GM20000 (cell line): ENCODE results near the gene PRCC.

Experiments used
- DNase-seq: peaks from one replicate; pipeline ENCODE4 v3.0.0; 2012; ENCODE audit warnings: low spot score
- CTCF ChIP-seq: IDR thresholded peaks from 2 replicates; pipeline ENCODE4 v1.5.1; 2012; ENCODE audit warnings: mild to moderate bottlenecking, control low read depth; ENCODE audit errors: extremely low read depth, missing control alignments

Gene PRCC

DNA sequence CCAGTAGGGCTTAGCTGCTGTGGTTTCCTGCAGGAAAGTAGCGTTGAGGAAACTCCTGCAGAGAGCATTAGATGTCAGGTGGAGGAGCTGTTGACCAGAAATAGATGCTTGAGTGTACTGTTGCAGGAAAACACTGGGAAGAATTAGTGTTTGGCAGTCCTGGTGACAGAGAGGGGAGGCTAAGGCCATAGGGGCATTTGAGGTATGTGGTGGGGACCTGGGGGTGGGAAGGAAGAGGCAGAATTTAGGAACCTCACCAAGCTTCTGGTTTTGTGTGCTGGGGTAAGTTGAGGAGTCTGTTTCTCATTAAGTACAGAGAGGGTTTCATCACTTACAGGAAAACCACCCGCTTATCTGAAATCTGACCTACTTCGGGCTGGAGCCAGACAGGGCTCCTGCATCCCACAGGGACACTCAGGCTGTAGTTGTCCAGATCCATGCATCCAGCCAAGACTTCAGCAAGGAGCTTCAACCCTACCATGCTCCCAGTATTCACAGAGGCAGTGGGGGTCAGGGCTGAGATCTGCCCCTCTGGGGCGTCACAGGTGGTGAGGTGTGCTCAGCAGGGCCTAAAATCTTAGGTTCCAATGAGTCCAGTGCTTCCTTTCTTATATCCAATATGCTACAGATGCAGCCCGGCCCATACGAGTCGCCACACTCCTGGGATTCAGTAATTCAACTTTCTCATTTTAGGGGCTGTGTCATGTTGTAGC lies 34.2 kb downstream of the PRCC start:
- TF ChIP-seq CTCF: no peak

GRCh38 chr1:156802421-156802935 lies 35.1 kb downstream of the PRCC start:
- DNase-seq: no peak
- TF ChIP-seq CTCF: no peak

More for the DNA sequence above, 34.2 kb downstream of the PRCC start:
- no peak for DNase-seq

- DNase-seq: no peak
- no peak for TF ChIP-seq CTCF
Measured at GRCh38 chr1:156803086-156803851, 35.9 kb downstream of the PRCC start.

GRCh38 chr1:156804026-156804425 lies 36.7 kb downstream of the PRCC start:
- DNase-seq: no peak
- TF ChIP-seq CTCF: no peak

DNA sequence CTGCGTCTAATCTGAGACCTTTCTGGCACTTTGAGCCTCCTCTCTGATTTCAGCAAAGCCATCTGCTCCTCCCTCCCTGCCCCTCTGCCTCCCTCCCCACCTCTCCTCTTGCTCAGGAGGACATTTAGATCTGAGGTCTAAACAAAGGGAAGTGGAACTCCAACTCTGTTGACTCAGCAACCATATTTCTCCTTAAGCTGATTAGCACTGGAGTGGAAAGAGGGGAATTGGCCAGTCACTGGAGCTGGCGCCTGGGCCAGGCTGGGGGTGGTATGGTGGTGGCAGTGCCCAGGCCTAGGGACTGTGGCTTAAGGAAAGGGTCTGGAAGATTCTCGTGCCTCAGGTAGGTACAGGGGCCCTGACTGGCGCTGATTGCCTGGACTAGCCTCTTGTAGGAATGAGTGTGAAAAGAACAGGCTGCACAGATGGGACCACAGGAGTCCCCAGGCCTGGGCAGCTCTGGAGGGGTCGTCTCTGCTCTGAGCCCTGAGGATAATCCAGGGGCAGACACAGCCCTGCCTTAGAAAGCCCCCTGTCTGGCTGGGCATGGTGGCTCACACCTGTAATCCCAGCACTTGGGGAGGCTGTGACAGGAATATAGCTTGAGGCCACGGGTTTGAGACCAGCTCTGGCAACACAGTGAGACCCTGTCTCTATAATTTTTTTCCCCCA lies 37.4 kb downstream of the PRCC start:
- DNase-seq: no peak
- TF ChIP-seq CTCF: no peak

DNA sequence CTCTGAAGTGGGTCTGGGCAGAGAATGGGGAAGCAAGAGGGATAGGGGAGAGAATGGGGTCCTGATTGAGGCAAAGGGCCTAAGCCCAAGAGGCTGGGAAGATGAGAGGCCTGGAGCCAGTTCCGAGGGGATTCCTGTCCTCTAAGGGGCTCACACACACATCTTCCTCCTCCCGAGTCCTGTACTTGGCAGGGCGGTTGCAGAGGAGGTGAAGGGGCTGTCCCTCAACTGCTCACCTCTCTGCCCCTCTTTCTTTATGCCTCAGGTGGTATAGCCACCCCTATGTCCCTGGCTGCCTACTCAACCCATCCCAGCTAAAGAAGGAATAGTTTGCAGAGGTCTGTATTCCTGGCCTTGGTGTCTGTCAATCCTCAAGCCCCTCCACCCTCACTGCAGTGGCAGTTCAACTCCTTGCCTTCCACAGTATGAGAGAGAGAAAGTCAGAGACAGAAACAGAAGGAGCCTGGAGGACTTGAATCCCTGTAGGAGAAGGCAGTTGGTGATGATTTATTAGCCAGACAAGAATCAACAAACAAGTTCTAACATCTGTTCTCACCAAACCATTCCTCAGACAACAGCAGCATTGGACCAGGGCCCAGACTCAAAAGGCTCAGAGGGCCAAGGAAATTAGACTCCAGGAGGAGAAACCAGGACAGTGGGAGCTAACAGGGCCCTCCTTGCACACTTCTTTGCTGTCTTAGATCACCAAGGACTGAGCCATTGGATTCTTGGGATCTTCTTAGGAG lies 38.6 kb downstream of the PRCC start:
- no peak for TF ChIP-seq CTCF
- DNase-seq: no peak
